GM12892 (cell line): ENCODE measurements around the gene CORO6.

Experiments used
- POLR2A ChIP-seq: IDR thresholded peaks from 2 replicates; pipeline ENCODE4 v1.6.1; 2011; ENCODE audit warnings: low read depth, low read length, control low read depth
- POLR2AphosphoS5 ChIP-seq: IDR thresholded peaks from 2 replicates; pipeline ENCODE4 v1.6.1; 2011; ENCODE audit warnings: low read depth, low read length, control low read depth

- TF ChIP-seq POLR2A (no peak), POLR2AphosphoS5 (no peak)
Measured at GRCh38 chr17:29640981-29641642, 18.4 kb upstream of the CORO6 start.
